Transverse colon (tissue), 3 donors: ENCODE data around the gene SLC27A6.

Experiments used
- CTCF ChIP-seq, 5 experiments: fragments of 200-600 bp in 3 of 5; fragments of 450-650 bp in 2 of 5; sonication (generic) in 3 of 5; IDR thresholded peaks; 1 replicate in 2 of 5; 2 replicates in 3 of 5; pipeline ENCODE4 v1.5.1; 2016 to 2017; ENCODE audit warnings: antibody characterized with exemption in 5 of 5, inconsistent platforms in 3 of 5, mild to moderate bottlenecking in 2 of 5, moderate library complexity in 1 of 5
- POLR2A ChIP-seq: fragments of 450-650 bp; IDR thresholded peaks from one replicate; pipeline ENCODE4 v1.6.1; 2016; ENCODE audit warnings: antibody characterized with exemption, mild to moderate bottlenecking, moderate library complexity

- TF ChIP-seq POLR2A (no peak), CTCF (IDR thresholded peaks at IDR 0.05) (no peak)
Measured at GRCh38 chr5:129048509-129048908, 83.2 kb downstream of the SLC27A6 start.
